HG02885 (cell line): ENCODE data around the gene GDPD3.
"Not testable (repeated sequence)": the region's sequence is repeated elsewhere in the genome, so short reads cannot be mapped to it uniquely, and the experiment has no call there.

ENCODE experiments used
- ATAC-seq: cut with Tn5 transposase; IDR thresholded peaks from one replicate; pipeline ENCODE4 v1.9.1; 2021; ENCODE audit warnings: mild to moderate bottlenecking; ENCODE audit not compliant: unreplicated experiment, poor library complexity

The GDPD3 gene

GRCh38 chr16:30125690-30126089, 12.4 kb upstream of the GDPD3 start:
- ATAC-seq, result not testable (repeated sequence)

- no peak for ATAC-seq
Observed at GRCh38 chr16:30124985-30125379, 11.6 kb upstream of the GDPD3 start.

GRCh38 chr16:30122604-30123160, 9.3 kb upstream of the GDPD3 start:
- peak; percentile 6 for ATAC-seq

GRCh38 chr16:30121741-30122571, 8.6 kb upstream of the GDPD3 start:
- ATAC-seq, result no peak

GRCh38 chr16:30120340-30121105, 7.2 kb upstream of the GDPD3 start:
- no peak for ATAC-seq

GRCh38 chr16:30119428-30119827, 6.1 kb upstream of the GDPD3 start:
- no peak for ATAC-seq

GRCh38 chr16:30117768-30118167, 4.4 kb upstream of the GDPD3 start:
- no peak for ATAC-seq

GRCh38 chr16:30116291-30117207, 3.2 kb upstream of the GDPD3 start:
- ATAC-seq, result no peak

GRCh38 chr16:30115238-30115637, 1.9 kb upstream of the GDPD3 start:
- no peak for ATAC-seq

GRCh38 chr16:30114833-30115232, 1.5 kb upstream of the GDPD3 start:
- not testable (repeated sequence) for ATAC-seq

- ATAC-seq, result no peak
Observed at GRCh38 chr16:30114411-30114810, 1.1 kb upstream of the GDPD3 start.

GRCh38 chr16:30113711-30114333, 485 bp upstream of the GDPD3 start:
- ATAC-seq, result no peak

- ATAC-seq, result no peak
Observed at GRCh38 chr16:30112197-30113030, 923 bp downstream of the GDPD3 start.

- no peak for ATAC-seq
Observed at GRCh38 chr16:30110661-30111060, 2.7 kb downstream of the GDPD3 start.

GRCh38 chr16:30108059-30108850, 5.1 kb downstream of the GDPD3 start:
- ATAC-seq, result no peak

- ATAC-seq, result no peak
Observed at GRCh38 chr16:30104492-30104891, 8.8 kb downstream of the GDPD3 start.

GRCh38 chr16:30104090-30104489, 9.2 kb downstream of the GDPD3 start:
- ATAC-seq, result no peak
